Endothelial cell of umbilical vein (primary cell): Measurements from ENCODE around the gene CBX4. TPM values are rescaled to one million over a fixed set of nuclear protein-coding genes. Genes with fewer than 3 reads are reported as not detected.

Experiments used
- BruUV-seq: library from RNA; stranded (reverse); fragments of 400-500 nt; replicated peaks from 2 replicates; lab custom pipeline; 2021; lab: Mats Ljungman, UMichigan
- CTCF ChIA-PET: fragments of 300-600, 350-600 bp; sonication (Branson Sonifier 250); formaldehyde crosslinking; loops from one replicate; lab custom pipeline; 2021; ENCODE audit warnings: antibody characterized with exemption, inconsistent platforms; lab: Charles Lee
- POLR2A ChIA-PET: fragments of 300-600, 350-600 bp; sonication (Branson Sonifier 250); formaldehyde crosslinking; loops from one replicate; lab custom pipeline; 2021; ENCODE audit warnings: antibody characterized with exemption, inconsistent platforms; lab: Charles Lee
- DNase-seq: peaks from one replicate; pipeline ENCODE4 v3.0.0-alpha.2; 2011; ENCODE audit warnings: low read depth, low spot score
- FAIRE-seq: peaks from 2 replicates; lab custom pipeline; 2011; peaks lifted over from hg19 to GRCh38; lab: Jason Lieb, UNC
- H2AFZ ChIP-seq: 2 replicates; pipeline ENCODE4 v1.6.0; 2012; ENCODE audit warnings: low read depth, low read length, control low read depth, inconsistent platforms
- H3K27ac ChIP-seq: 2 replicates; pipeline ENCODE4 v1.5.1; 2011; ENCODE audit warnings: low read depth, mild to moderate bottlenecking, control low read depth, low read length, moderate library complexity; ENCODE audit not compliant: insufficient read depth
- H3K27me3 ChIP-seq, 2 experiments: 2 replicates each; pipeline versions ENCODE4 v1.6.0 to v1.6.1; 2011; ENCODE audit warnings: low read length in 2 of 2, mixed read lengths in 1 of 2; ENCODE audit not compliant: control insufficient read depth in 2 of 2, insufficient read depth in 2 of 2
- H3K36me3 ChIP-seq, 2 experiments: 2 replicates in 1 of 2; 3 replicates in 1 of 2; pipeline ENCODE4 v1.5.1; 2011; ENCODE audit warnings: low read length in 2 of 2, mild to moderate bottlenecking in 1 of 2, moderate library complexity in 1 of 2; ENCODE audit not compliant: control insufficient read depth in 2 of 2, insufficient read depth in 2 of 2; ENCODE audit errors: extremely low read depth in 1 of 2
- H3K4me1 ChIP-seq: 3 replicates; pipeline ENCODE4 v1.5.1; 2011; ENCODE audit warnings: mild to moderate bottlenecking, low read length; ENCODE audit not compliant: control insufficient read depth, insufficient read depth; ENCODE audit errors: extremely low read depth
- H3K4me2 ChIP-seq: 2 replicates; pipeline ENCODE4 v1.6.1; 2011; ENCODE audit warnings: low read length, control low read depth, mixed read lengths; ENCODE audit not compliant: insufficient read depth
- H3K4me3 ChIP-seq, 3 experiments: fragments of 200-600 bp in 1 of 3; sonication (generic), shearing (Covaris generic) in 1 of 3; replicated peaks in 1 of 3; 2 replicates each; pipeline ENCODE4 v1.5.1; 2011 to 2016; ENCODE audit warnings: control low read depth in 3 of 3, low read length in 3 of 3, mild to moderate bottlenecking in 2 of 3, inconsistent platforms in 1 of 3, low read depth in 1 of 3, moderate library complexity in 1 of 3; ENCODE audit not compliant: insufficient read depth in 1 of 3
- H3K79me2 ChIP-seq: 2 replicates; pipeline ENCODE4 v1.6.0; 2012; ENCODE audit warnings: low read length, inconsistent platforms; ENCODE audit not compliant: control insufficient read depth, insufficient read depth
- H3K9ac ChIP-seq: replicated peaks from 2 replicates; pipeline ENCODE3; 2011; ENCODE audit warnings: low read length, control low read depth; ENCODE audit not compliant: insufficient read depth; ENCODE audit errors: extremely low read depth
- H3K9me1 ChIP-seq: replicated peaks from 3 replicates; pipeline ENCODE4 v1.6.0; 2011; ENCODE audit warnings: mild to moderate bottlenecking, low read length; ENCODE audit not compliant: control insufficient read depth, insufficient read depth; ENCODE audit errors: extremely low read depth
- H3K9me3 ChIP-seq: replicated peaks from 2 replicates; pipeline ENCODE4 v1.5.1; 2012; ENCODE audit warnings: low read length, inconsistent platforms; ENCODE audit not compliant: control insufficient read depth, insufficient read depth
- H4K20me1 ChIP-seq: replicated peaks from 2 replicates; pipeline ENCODE3; 2011; ENCODE audit warnings: mild to moderate bottlenecking, low read length; ENCODE audit not compliant: control insufficient read depth, insufficient read depth; ENCODE audit errors: extremely low read depth
- CTCF ChIP-seq, 2 donors: IDR thresholded peaks; 1 replicate in 1 of 2; 2 replicates in 1 of 2; pipeline ENCODE4 v1.5.1; 2011; ENCODE audit warnings: low read length in 2 of 2, mild to moderate bottlenecking in 2 of 2, moderate library complexity in 2 of 2, control low read depth in 1 of 2, inconsistent platforms in 1 of 2, low read depth in 1 of 2; ENCODE audit not compliant: insufficient read depth in 1 of 2; ENCODE audit errors: extremely low read depth in 1 of 2
- EZH2 ChIP-seq: IDR thresholded peaks from 2 replicates; pipeline ENCODE4 v1.6.1; 2012; ENCODE audit warnings: borderline replicate concordance, low read depth, mild to moderate bottlenecking, moderate library complexity, low read length, inconsistent platforms; ENCODE audit not compliant: severe bottlenecking
- FOS ChIP-seq: IDR thresholded peaks from 2 replicates; pipeline ENCODE4 v1.6.1; 2011; ENCODE audit warnings: mild to moderate bottlenecking, low read length, moderate library complexity, borderline replicate concordance; ENCODE audit not compliant: insufficient read depth
- GATA2 ChIP-seq: IDR thresholded peaks from 2 replicates; pipeline ENCODE4 v1.7.0; 2011; ENCODE audit warnings: low read depth, mild to moderate bottlenecking, moderate library complexity, mixed read lengths, low read length; ENCODE audit not compliant: insufficient read length, insufficient read depth
- POLR2A ChIP-seq: IDR thresholded peaks from 2 replicates; pipeline ENCODE4 v1.6.1; 2012; ENCODE audit warnings: low read depth, mild to moderate bottlenecking, control low read depth, low read length
- POLR2AphosphoS5 ChIP-seq: IDR thresholded peaks from 2 replicates; pipeline ENCODE4 v1.6.1; 2012; ENCODE audit warnings: low read depth, mild to moderate bottlenecking, control low read depth, low read length, moderate library complexity; ENCODE audit not compliant: insufficient read depth
- dilution Hi-C: fragments of 300-500 bp; cut with MboI; formaldehyde crosslinking; loops from one replicate; pipeline ENCODE4 v1.15.0; 2019; ENCODE audit warnings: low sequenced_read_pairs; ENCODE audit not compliant: extremely low pct_ligation_motif_present
- intact Hi-C: fragments of 100-400 bp; cut with micrococcal nuclease; formaldehyde crosslinking; loops from one replicate; pipeline ENCODE4 v1.10.0; 2022
- polyA plus RNA-seq, 4 experiments: library from polyadenylated mRNA; depleted of rRNA in 3 of 4; stranded (reverse) in 3 of 4; unstranded in 1 of 4; fragments of >200 nt; gene quantifications; 2 replicates each; pipeline versions ENCODE4 v1.2.1 to v1.2.3, GENCODE V29; 2011 to 2012; ENCODE audit warnings: missing spikeins in 1 of 4
- total RNA-seq: library from RNA; stranded (reverse); gene quantifications from 2 replicates; pipeline ENCODE4 v1.2.3, GENCODE V29; 2021

CBX4 gene
- total and polyA plus RNA-seq, 2 donors (not counting 3 experiments of a cell fraction or from before 2014, with no cell fraction given) = 7.0 to 12.3 TPM

- no peaks in the 10 kb centered on the region for H3K9me1 ChIP-seq
- H3K4me3 ChIP-seq = no peak overlapping the region
- H2AFZ ChIP-seq = no peak overlapping the region
Measured at GRCh38 chr17:79798299-79799173, 40.7 kb downstream of the CBX4 start.

GRCh38 chr17:79797492-79798298 is 41.5 kb downstream of the CBX4 start:
- H3K4me2 ChIP-seq = no peak overlapping the region
- H4K20me1 ChIP-seq = no peaks in the 10 kb centered on the region
- dilution Hi-C loops (no loop called here), intact Hi-C loops (loop anchor here (1.0 to 2.0 kb wide), 4 partner anchors 16 to 191 kb away; partner anchors contain the start of genes CBX2 and CBX4)
- TF ChIP-seq POLR2AphosphoS5 (no peak), GATA2 (no peak), FOS (no peak), POLR2A (no peak), CTCF (IDR thresholded peaks at IDR 0.05; ENCODE audit: extremely low read depth in 1 of 2, insufficient read depth in 1 of 2, low read depth in 1 of 2, low read length in 2 of 2) (no peak), EZH2 (no peak)
- H3K9ac ChIP-seq = no peak overlapping the region
- POLR2A ChIA-PET = interaction anchor here (0.6 to 1.0 kb wide), 6 partner anchors 10 to 168 kb away, joined by 3 to 6 read pairs (median 4); partner anchors contain the start of gene CBX4
- no peak overlapping the region for H2AFZ ChIP-seq
- no TSS peak for BruUV-seq
- no peak for FAIRE-seq
- peaks cover 19% of the 10 kb centered on the region for H3K4me1 ChIP-seq
- no peaks in the 10 kb centered on the region for H3K9me1 ChIP-seq
- DNase-seq = no peak
- no peak overlapping the region for H3K27ac ChIP-seq
- H3K36me3 ChIP-seq = no peaks in the 10 kb centered on the region
- H3K79me2 ChIP-seq = no peaks in the 10 kb centered on the region
- CTCF ChIA-PET = interaction anchor here (0.9 to 3.2 kb wide), 10 partner anchors 10 to 304 kb away, joined by 3 to 20 read pairs (median 5); partner anchors contain the start of genes CBX4 and GAA
- H3K4me3 ChIP-seq = peak overlapping the region in 2 of 3 experiments; percentile 13 to 79
- H3K27me3 ChIP-seq = peaks cover 42 to 61% of the 10 kb centered on the region in 2 experiments
- H3K9me3 ChIP-seq = no peaks in the 10 kb centered on the region

More at GRCh38 chr17:79798299-79799173, 40.7 kb downstream of the CBX4 start:
- peaks cover 49 to 61% of the 10 kb centered on the region in 2 experiments for H3K27me3 ChIP-seq
- H3K79me2 ChIP-seq = no peaks in the 10 kb centered on the region
- no peaks in the 10 kb centered on the region for H3K36me3 ChIP-seq
- H3K9ac ChIP-seq = no peak overlapping the region
- POLR2A ChIA-PET = no interaction called here
- no peaks in the 10 kb centered on the region for H3K9me3 ChIP-seq
- DNase-seq = no peak
- peaks cover 13% of the 10 kb centered on the region for H3K4me1 ChIP-seq
- H3K27ac ChIP-seq = no peak overlapping the region
- BruUV-seq = no TSS peak
- dilution Hi-C loops (no loop called here), intact Hi-C loops (no loop called here)
- peak; percentile 97 for TF ChIP-seq EZH2
- no peak for TF ChIP-seq FOS
- CTCF ChIA-PET = interaction anchor here (1.5 to 3.2 kb wide), 3 partner anchors 9 to 52 kb away, joined by 5 to 20 read pairs (median 17); no protein-coding TSS in a partner anchor
- FAIRE-seq = peak; percentile 59
- no peaks in the 10 kb centered on the region for H4K20me1 ChIP-seq
- no peak overlapping the region for H3K4me2 ChIP-seq
